Measurements from ENCODE around the gene H6PD. TPM values are rescaled to one million over a fixed set of nuclear protein-coding genes. Genes with fewer than 3 reads are reported as not detected.

H6PD gene
- total and polyA plus RNA-seq, 4 donors = 21.5 to 59.8 (median 32.9) TPM

- Histone ChIP-seq H3K27me3 (ENCODE audit: control insufficient read depth in 3 of 3, insufficient read depth in 3 of 3, low read length in 2 of 3) (no peaks in the 10 kb centered on the region), H3K4me3 (no peak overlapping the region), H3K36me3 (ENCODE audit: control insufficient read depth in 4 of 4, insufficient read depth in 4 of 4, low read length in 4 of 4) (peaks cover 0 to 4% (median 0%) of the 10 kb centered on the region in 4 donors), H3K9me3 (ENCODE audit: control insufficient read depth in 4 of 4, insufficient read depth in 3 of 4, low read length in 3 of 4) (no peaks in the 10 kb centered on the region), H3K4me1 (ENCODE audit: control insufficient read depth in 5 of 5, insufficient read depth in 5 of 5, low read length in 5 of 5) (peaks cover 0 to 15% (median 2%) of the 10 kb centered on the region in 5 donors), H3K27ac (ENCODE audit: low read depth in 1 of 2, low read length in 1 of 2) (no peak overlapping the region), H3K9ac (ENCODE audit: insufficient read depth in 1 of 2, low read length in 2 of 2) (no peak overlapping the region)
- ATAC-seq (ENCODE audit: insufficient read depth, low FRiP score) = no peak
- no peak for DNase-seq
- 92 to 94% methylated on average over 11 of the region's 11 CpGs for WGBS, 2 donors
- TF ChIP-seq CTCF (IDR thresholded peaks at IDR 0.05; ENCODE audit: control extremely low read depth, extremely low read depth) = no peak
Observed at GRCh38 chr1:9313576-9313975, 79.0 kb downstream of the H6PD start.

- ATAC-seq (ENCODE audit: insufficient read depth, low FRiP score) = no peak
- Histone ChIP-seq H3K4me3 (no peak overlapping the region), H3K9ac (ENCODE audit: insufficient read depth in 1 of 2, low read length in 2 of 2) (no peak overlapping the region), H3K27ac (ENCODE audit: low read depth in 1 of 2, low read length in 1 of 2) (no peak overlapping the region), H3K27me3 (ENCODE audit: control insufficient read depth in 3 of 3, insufficient read depth in 3 of 3, low read length in 2 of 3) (no peaks in the 10 kb centered on the region), H3K9me3 (ENCODE audit: control insufficient read depth in 4 of 4, insufficient read depth in 3 of 4, low read length in 3 of 4) (no peaks in the 10 kb centered on the region), H3K36me3 (ENCODE audit: control insufficient read depth in 4 of 4, insufficient read depth in 4 of 4, low read length in 4 of 4) (peaks cover 0 to 2% (median 0%) of the 10 kb centered on the region in 4 donors), H3K4me1 (ENCODE audit: control insufficient read depth in 5 of 5, insufficient read depth in 5 of 5, low read length in 5 of 5) (peaks cover 0 to 15% (median 2%) of the 10 kb centered on the region in 5 donors)
- WGBS, 2 donors = 80% methylated on average over 8 of the region's 8 CpGs
- no peak for TF ChIP-seq CTCF (IDR thresholded peaks at IDR 0.05; ENCODE audit: control extremely low read depth, extremely low read depth)
- no peak for DNase-seq
Observed at GRCh38 chr1:9314111-9314510, 79.5 kb downstream of the H6PD start.

- no peak overlapping the region for H3K27ac ChIP-seq (ENCODE audit: low read depth in 1 of 2, low read length in 1 of 2)
- H3K9me3 ChIP-seq (ENCODE audit: control insufficient read depth in 4 of 4, insufficient read depth in 3 of 4, low read length in 3 of 4) = no peaks in the 10 kb centered on the region
- WGBS, 2 donors = 79 to 87% methylated on average over 11 of the region's 11 CpGs
- peaks cover 0 to 17% (median 2%) of the 10 kb centered on the region in 5 donors for H3K4me1 ChIP-seq (ENCODE audit: control insufficient read depth in 5 of 5, insufficient read depth in 5 of 5, low read length in 5 of 5)
- no peak for ATAC-seq (ENCODE audit: insufficient read depth, low FRiP score)
- no peak for TF ChIP-seq CTCF (IDR thresholded peaks at IDR 0.05; ENCODE audit: control extremely low read depth, extremely low read depth)
- no peak overlapping the region for H3K4me3 ChIP-seq
- H3K36me3 ChIP-seq (ENCODE audit: control insufficient read depth in 4 of 4, insufficient read depth in 4 of 4, low read length in 4 of 4) = peaks cover 0 to 2% (median 0%) of the 10 kb centered on the region in 4 donors
- H3K9ac ChIP-seq (ENCODE audit: insufficient read depth in 1 of 2, low read length in 2 of 2) = no peak overlapping the region
- no peaks in the 10 kb centered on the region for H3K27me3 ChIP-seq (ENCODE audit: control insufficient read depth in 3 of 3, insufficient read depth in 3 of 3, low read length in 2 of 3)
- DNase-seq = no peak
Observed at GRCh38 chr1:9314711-9315379, 80.3 kb downstream of the H6PD start.

Measured in lung (tissue), 12 donors.